Breast epithelium (tissue), 3 donors: ENCODE data around the gene FAM149B1.

ENCODE experiments used
- CTCF ChIP-seq, 3 donors: fragments of 450-650 bp; IDR thresholded peaks; one replicate each; pipeline ENCODE4 v1.5.1; 2016 to 2017; ENCODE audit warnings: antibody characterized with exemption in 3 of 3, mild to moderate bottlenecking in 3 of 3, moderate library complexity in 3 of 3
- POLR2AphosphoS5 ChIP-seq, 3 donors: sonication (generic); formaldehyde crosslinking; IDR thresholded peaks; one replicate each; pipeline ENCODE4 v1.6.1; 2017; ENCODE audit warnings: antibody characterized with exemption in 3 of 3

GRCh38 chr10:73239908-73240307 lies 72.0 kb downstream of the FAM149B1 start:
- TF ChIP-seq POLR2AphosphoS5 (IDR thresholded peaks at IDR 0.05) (no peak), CTCF (IDR thresholded peaks at IDR 0.05) (no peak)
